Stimulated activated CD8-positive, alpha-beta memory T cell treated with anti-CD3 and anti-CD28 coated beads, Interleukin-4, amount 100 ng/mL, for 4 hours (primary cell): Measurements from ENCODE around the gene HNRNPH3.

Experiments
- DNase-seq, 2 donors: peaks; one replicate each; pipeline ENCODE4 v3.0.0-alpha.2; 2020; ENCODE audit warnings: low read depth in 2 of 2, low spot score in 1 of 2

HNRNPH3 gene

DNA sequence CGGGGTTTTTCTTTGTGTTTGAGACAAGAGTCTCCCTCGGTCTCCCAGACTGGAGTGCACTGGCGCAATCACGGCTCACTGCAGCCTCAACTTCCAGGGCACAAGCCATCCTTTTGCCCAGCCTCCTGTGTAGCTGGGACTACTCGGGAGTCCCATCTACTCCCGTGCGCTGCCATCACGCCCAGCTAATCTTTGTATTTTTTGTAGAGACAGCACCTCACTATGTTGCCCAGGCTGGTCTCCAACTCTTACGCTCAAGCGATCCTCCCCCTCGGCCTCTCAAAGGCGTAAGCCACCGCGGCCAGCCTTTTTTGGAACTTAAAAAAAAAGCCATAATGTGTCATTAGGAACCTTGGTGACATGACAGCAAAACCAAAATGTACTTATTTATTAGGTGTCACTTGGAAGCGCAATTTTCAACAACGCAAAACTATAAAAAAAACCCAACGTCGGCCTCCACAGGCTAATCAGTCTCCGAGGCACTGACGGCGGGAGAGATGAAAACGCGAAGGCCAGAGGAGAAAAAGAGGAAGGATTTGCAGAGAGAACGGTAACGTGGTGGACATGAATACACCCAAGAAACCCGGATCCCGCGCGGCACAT is 911 bp upstream of the HNRNPH3 start:
- no peak for DNase-seq

DNA sequence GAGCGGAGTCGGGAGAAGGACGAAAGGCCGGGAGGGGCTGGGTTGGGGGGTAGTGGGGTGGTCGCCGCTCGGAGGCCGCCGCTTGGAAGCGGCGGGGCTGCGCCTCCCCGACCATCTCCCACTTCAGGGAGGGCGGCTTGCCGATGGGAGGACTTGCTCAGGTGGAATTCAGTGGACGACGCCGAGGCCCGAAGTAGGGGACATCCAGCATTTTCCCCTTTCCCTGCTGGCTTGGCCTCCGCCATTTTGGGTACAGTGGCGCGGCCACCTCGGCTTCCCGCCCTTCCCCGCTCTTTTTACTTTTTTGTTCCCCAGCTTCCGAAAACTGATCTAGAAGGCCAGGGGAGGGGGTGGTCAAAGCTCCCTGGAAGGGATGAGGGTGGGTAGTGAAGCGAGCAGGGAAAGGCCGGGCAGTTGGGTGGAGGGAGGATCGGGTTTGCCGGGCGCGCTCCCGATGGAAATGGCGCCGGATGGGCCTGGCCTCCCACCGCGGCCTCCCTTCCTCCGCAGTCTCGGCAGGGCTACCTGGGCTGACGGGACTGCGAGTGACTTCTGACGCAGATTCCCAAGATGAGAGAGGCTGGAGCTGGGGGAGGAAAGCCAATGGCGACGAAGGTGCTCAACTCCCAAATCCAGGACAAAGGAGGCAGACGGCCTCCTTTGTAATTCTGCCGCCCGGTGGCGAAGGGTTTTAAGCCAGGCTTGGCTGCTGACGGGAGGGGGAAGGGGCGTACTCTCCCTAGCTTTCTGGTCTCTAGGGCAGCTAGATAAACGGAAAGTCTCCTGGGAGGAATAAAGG is 594 bp downstream of the HNRNPH3 start, which contains the start of gene PBLD:
PBLD (minus strand) TSS at position 670 of the 799 bp plus-strand sequence. CDS start 26,084 bp downstream, outside the sequence.
- peak; percentile 6 to 7 for DNase-seq

DNA sequence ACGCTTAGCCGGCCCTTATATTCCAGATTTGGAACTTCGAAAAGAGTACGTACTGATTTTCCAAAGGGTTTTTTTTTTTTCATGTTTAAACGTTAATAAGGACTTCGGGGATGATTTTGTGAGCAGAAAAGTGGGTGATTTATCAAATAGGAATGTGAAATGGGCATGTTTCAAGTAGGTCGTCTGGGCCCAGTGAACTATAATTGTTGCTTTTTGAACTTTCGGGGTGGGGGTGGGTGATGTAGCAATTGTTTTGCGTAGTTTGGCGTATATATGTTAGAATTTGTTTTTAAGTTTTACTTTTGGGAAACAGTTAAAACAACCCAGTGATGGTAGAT is 1.2 kb downstream of the HNRNPH3 start:
- DNase-seq: no peak

DNA sequence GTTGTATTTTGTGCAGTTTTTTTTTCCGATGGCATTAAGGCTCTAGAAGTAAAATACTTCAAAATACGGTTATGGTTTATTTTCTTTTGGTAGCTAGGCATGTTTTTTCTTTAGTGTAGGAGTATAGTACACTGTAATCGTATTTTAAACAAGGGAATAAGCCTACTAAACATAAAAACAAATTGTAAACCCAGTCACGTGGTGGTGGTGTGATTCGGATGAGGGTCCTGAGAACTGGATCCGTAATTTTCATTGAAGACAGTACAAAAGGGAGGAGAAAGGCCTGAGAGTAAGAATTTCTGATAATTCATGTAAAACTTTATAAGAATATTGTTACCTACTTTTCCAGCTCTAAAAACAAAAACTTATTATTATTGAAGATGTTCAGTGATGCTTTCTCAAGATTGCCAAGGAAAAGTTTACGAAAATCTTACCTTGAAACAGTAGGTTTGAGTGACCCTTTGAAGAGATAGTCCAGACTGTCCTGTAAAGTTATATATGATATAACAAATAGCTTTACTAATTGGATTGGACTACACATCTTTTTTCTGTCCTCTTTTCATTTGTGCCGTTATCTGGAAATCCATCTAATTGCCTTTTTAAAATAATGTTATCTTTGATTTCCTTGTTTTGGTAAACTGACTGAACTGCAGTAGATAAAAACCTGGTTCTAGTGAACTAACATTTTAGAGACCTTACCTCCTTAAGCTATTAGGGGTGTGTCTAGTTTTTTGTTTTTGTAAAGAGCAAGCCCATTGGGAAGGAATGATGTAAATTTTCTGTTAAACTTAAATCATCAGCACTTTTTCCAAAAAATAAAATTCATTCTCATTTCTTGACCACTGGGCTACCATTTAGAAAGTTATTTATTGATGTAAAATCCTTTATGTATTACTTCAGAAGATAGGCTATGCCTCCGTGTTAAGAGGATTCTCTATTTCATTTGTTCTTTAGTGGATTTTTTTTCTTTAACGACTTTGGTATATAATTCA is 1.9 kb downstream of the HNRNPH3 start:
- DNase-seq: no peak

DNA sequence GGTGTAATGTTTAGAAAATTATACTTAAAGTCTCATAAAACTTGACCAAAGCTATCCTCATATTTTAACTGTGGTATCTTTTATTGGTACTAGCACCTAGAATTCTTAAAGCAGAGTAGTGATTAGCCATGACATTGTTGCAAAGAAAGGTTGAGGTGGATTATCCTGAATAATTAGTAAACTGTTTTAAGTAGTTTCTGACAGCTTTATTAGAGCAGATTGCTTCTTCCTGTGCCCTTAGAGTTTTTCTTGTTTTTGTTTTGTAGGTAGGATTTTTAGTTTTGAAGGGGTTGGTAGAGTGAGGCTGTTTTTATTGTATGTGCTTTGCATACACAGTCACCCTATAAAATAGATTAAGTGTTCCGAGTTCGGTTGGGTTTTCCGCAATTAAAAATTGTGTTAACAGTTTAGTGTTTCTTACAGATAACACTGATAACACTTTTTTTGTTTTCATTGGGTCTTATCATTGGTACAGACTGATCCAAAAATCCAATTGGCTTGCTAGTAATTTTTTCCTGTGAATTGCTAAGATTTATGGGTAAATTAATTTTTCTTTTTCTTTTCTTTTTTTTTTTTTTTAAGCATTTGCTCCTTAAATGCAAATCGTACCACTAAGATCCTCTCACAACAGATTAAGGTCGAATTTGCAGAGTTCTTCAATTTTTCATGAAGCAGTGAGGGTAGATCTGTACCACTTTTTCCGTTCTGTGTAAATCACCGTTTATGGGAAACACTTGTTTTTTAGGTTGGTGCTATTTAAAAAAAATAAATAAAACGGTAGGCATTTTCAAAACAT is 3.0 kb downstream of the HNRNPH3 start:
- no peak for DNase-seq

DNA sequence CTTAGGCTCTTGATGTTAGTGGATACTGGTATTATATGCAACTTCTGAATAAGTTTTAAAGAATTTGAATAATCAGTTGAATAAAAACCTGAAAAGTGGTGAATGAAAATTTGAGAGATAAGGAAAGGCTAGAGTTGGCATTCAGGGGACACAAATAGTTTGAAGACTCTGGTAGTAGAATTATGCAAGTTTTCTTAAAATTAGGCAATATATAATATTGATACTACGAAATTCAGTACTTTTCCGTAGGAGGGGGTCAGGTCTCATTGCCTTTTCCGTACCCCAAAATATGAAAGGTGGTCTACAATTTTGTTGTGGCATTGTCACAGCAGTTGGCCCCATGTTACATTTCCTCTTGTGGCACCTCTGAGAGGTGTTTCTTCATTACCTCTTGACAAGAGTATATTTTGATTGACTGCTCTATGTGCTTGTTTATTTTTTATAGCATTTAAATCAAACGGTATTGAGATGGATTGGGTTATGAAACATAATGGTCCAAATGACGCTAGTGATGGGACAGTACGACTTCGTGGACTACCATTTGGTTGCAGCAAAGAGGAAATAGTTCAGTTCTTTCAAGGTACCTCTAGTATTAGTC is 5.0 kb downstream of the HNRNPH3 start:
- no peak for DNase-seq

DNA sequence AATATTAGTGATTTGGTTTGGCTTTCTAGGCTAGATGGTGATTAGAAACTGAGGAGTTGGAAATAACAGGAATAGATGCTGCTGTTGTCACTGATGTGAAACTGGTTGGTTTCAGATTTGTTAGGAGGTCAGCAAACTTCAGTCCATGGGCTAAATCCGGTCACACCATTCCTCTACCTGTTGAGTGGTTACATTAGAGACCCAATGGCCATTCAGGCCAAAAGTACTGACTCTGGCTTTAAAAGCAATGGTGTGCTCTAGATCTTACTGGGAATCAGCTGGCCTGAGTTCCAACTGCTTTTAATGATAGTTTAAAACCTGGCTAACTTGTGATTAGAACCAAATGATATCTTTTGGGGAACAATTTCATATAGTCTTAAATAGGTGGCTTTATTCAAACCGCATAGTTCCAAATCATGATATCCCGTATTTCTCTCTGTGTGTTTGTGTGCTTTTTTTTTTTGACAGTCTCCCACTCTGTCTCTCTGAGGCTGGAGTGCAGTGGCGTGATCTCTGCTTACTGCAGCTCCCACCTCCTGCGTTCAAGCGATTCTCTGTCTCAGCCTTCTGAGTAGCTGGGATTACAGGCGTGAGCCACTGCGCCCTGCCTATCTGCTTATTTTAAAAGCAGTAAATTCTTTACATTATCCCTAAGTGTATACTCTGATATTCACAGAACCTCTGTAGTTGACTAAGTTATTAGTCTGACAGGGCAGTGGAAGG is 8.7 kb downstream of the HNRNPH3 start:
- DNase-seq: no peak

DNA sequence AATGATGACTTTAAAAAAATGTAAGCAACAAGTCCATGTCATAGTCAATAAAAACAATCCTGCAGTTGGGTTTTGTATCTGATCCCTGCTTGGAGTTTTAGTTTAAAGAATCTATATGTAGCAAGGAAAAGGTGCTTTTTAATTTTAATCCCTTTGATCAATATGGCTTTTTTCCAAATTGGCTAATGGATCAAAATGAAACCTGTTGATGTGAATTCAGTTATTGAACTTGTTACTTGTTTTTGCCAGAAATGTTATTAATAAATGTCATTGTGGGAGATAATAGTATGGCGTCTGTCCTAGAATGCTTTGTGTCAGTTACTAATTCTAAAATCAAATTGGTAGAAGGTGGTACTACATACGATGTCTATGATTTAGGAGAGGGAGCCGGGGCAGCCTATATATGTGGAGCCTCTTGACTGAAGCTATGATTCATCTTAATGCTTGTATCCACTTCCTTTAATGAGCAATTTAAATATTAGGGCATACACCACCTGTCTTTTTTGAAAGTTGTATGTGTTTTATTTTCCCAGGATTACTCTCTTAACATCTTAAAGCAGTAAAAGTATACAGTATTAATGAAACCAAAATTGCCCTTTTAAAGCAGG is 11.1 kb downstream of the HNRNPH3 start:
- no peak for DNase-seq

DNA sequence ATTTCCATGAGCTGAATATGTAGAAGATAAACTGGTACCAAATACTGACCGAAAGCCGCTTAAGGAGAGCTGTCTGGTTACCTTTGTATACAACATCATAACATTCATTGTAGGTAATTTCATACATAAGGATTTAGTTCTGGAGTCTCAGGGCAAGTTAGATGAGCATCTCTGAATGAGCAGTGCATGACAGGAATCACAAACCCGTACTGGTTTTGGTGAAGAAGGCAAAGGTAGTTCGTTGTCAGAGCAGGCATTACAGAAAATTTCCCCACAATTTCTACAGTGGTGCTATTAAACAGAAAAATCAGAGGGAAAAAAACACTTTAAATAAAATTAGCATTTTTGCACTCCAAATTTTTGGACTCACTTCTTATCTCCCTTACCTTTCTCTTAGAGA is 13.8 kb downstream of the HNRNPH3 start:
- DNase-seq: no peak

DNA sequence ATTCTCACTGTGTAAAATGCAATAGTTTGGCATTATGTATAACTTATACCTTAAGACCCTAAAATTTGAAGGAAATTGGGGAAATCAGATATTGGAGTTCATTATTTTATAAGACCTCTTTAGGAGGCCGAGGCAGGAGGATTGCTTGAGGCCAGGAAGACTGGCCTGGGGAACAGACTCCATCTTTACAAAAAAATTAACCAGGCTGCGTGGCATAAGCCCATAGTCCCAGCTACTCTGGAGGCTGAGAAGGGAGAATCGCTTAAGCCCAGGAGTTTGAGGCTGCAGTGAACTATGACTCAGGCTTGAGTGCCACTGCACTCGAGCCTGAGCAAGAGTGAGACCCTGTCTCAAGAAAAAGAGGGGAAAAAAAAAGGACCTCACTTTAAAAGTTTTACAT is 14.9 kb downstream of the HNRNPH3 start:
- DNase-seq: no peak

DNA sequence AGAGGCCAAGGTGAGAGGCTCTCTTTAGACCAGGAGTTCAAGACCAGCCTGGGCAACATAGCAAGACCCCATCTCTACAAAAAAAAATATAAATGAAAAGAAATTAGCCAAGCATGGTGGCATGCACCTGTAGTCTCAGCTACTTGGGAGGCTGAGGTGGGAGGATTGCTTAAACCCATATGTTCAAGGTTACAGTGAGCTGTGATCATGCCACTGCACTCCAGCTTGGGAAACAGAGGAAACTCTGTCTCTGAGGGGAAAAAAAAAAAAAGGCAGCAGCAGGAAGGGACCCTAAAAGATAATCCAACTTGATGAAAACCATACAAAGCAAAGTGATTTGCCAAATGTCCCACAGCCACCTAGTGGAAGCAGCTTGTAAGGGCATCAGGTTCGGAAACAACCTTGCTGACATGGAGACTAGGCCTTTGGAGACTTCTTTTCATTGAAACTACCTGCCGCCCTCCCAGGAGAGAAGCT is 16.4 kb downstream of the HNRNPH3 start:
- DNase-seq: peak in 1 of 2 donors; percentile 12

DNA sequence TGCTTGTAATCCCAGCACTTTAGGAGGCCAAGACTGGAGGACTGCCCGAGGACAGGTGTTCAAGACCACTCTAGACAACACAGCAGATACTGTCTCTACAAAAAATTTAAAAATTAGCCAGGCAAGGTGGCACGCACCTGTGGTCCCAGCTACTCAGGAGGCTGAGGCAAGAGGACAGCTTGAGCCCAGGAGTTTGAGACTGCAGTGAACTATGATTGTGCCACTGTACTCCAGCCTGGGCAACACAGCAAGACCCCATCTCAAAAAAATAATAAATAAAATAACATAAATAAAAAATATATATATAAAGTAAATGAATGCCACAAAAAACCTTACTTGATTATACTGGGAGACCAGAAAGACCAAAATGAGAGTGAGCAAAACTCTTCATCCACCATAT is 21.7 kb downstream of the HNRNPH3 start:
- DNase-seq: no peak

DNA sequence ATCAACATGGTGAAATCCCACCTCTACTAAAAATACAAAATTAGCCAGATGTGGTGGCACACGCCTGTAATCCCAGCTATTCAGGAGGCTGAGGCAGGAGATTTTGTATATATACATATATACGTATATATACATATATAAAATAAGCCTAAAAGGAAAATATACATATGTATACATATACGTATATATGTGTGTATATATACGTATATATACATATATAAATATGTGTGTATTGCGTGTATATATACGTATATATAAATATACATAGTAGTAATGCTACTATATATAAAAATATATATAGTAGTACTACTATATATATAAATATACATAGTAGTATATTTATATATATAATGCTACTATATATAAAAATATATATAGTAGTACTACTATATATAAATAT is 27.3 kb downstream of the HNRNPH3 start:
- no peak for DNase-seq

DNA sequence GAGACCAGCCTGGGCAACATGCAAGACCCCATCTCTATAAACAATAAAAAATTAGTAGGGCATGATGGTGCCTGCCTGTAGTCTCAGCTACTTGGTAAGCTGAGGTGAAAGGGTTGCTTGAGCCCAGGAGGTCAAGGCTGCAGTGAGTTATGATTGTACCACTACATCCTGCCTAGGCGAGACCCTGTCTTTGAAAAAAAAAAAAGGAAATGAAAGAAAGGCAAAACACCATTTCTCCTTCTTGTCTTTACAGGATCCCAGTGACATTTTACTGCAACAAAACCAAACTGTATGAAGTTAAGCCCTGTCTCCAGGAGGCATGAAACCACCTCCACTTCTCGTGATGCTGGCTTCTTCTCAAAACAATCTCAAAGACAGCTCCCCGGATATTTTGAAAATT is 30.7 kb downstream of the HNRNPH3 start:
- no peak for DNase-seq

DNA sequence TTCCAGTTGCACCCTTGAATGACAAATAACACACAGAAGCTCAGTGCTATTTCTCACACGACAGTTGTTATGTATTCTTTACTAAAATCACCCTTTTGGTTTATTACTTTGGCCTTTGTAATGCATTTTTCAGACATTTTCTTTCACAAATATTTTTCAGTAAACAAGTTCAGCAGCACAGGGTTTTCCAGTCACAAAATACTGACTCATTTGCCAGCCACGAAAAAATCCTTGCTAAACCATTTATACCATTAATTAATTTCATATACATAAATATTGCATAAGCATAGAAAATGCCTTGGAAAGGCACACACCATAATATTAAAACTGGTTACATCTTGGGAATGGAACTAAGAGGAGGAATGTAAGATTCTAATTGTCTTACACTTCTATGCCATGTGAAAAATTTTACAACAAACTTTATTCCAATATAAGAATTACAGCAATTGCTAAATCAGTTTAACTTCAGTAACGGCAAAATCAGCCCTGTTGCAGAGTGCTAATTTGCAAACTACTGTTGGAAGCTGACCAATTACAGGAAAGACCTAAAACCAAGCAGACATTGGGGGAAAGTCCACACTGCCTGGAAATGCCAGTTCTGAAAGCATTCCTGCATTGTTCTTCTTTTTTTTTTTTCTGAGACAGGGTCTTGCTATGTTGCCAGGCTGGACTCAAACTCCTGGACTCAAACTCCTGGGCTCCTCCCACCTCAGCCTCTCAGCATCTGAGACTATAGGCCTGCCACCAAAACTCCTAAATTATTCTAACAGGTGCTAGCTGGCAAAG is 32.4 kb downstream of the HNRNPH3 start:
- DNase-seq: no peak

DNA sequence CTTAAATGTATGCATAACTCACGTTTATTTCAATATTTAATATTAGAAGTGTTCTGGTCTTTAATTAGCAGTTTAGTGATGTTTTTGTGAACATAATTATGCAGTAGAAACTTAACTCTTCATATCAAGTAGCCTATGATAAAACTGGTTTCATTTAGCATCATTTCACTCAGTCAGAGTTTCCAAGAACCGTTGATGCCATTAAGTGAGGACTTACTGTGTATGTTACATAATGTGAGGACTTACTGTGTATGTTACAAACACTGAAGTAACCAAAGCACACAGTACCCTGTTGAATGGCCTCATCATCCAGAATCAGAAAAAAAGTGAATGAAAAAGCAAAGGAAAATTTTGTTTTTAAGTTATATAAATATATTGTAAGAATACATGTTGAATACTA is 33.7 kb downstream of the HNRNPH3 start:
- no peak for DNase-seq

DNA sequence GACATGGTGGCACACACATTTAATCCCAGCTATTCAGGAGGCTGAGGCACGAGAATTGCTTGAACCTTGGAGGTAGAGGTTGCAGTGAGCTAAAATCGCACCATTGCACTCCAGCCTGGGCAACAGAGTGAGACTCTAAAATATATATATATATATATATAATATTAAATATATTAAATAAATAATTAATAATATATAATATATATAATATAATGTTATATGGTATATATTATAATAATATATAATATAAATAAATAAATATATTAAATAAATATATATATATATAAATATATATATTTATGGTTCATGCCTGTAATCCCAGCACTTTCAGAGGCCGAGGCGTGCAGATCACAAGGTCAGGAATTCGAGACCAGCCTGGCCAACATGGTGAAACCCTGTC is 34.7 kb downstream of the HNRNPH3 start:
- DNase-seq: no peak

DNA sequence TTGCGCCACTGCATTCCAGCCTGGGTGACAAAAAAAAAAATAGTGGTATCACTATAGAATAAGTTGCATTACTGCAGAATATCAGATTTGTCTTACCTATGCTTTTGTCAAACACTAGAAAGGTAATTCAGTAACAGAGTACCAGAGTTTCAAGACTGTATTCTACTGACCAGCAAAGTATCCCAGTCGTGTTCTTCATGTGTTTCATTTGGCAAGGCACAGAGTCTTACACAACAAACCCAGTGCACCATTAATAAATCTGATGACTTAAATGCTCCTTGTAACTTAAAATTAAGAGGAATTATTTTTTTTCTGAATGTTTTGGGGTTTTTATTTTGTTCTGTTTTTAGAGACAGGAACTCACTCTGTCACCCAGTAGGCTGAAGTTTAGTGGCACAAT is 35.3 kb downstream of the HNRNPH3 start:
- DNase-seq: no peak

DNA sequence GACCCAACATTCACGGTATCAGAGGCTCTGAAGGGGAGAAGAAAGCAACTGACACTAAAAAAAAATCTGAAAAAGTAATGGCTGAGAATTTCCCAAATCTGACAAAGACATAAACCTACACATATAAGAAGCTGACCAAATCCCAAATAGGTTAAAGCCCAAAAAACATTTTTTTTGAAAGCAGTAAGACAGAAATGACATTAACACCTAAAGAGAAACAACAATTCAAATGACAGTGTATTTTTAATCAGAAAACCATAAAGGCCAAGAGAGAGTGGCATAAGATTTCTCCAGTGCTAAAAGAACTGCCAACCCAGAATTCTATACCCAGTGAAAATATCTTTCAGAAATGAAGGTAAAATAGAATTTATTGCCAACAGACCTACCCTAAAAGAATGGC is 39.7 kb downstream of the HNRNPH3 start:
- DNase-seq: no peak
